Superior temporal gyrus (tissue), 1 donor: ENCODE measurements around the gene FOSL2.

Experiments
- DNase-seq: peaks from one replicate; pipeline ENCODE4 v3.0.0-alpha.2; 2016; ENCODE audit errors: extremely low spot score

The FOSL2 gene

DNA sequence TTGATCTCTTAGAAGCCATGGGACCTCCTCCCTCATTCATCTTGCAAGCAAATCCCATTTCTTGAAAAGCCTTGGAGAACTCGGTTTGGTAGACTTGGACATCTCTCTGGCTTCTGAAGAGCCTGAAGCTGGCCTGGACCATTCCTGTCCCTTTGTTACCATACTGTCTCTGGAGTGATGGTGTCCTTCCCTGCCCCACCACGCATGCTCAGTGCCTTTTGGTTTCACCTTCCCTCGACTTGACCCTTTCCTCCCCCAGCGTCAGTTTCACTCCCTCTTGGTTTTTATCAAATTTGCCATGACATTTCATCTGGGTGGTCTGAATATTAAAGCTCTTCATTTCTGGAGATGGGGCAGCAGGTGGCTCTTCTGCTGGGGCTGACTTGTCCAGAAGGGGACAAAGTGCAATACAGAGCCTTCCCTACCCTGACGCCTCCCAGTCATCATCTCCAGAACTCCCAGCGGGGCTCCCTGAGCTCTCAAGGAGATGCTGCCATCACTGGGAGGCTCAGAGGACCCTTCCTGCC is 20.0 kb downstream of the FOSL2 start:
- DNase-seq = no peak

DNA sequence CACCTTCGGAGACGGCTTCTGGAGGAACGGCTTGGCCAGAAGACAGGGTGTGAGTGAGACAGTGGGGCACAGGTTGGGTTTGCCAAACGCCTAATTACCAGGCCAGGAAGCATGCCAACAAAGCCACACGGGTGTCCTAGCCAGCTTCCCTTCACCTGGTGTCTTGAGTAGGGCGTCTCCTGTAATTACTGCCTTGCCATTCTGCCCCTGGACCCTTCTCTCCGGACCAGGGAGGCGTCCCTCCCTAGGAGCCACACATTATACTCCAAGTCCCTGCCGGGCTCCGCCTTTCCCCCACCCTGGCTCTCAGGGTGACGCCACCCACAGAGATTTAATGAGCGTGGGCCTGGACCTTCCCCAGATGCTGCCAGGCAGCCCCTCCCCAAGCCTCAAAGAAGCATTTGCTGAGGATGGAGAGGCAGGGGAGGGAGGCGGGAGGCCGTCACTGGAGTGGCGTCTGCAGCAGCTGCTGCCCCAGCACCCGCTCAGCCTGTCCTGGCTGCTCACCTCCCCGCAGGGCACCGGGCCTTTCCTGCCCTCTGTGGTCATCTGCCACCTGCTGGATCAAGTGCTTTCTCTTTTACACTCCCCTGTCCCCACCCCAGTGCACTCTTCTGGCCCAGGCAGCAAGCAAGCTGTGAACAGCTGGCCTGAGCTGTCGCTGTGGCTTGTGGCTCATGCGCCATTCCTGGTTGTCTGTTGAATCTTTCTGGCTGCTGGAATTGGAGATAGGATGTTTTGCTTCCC is 20.7 kb downstream of the FOSL2 start:
- DNase-seq = no peak

DNA sequence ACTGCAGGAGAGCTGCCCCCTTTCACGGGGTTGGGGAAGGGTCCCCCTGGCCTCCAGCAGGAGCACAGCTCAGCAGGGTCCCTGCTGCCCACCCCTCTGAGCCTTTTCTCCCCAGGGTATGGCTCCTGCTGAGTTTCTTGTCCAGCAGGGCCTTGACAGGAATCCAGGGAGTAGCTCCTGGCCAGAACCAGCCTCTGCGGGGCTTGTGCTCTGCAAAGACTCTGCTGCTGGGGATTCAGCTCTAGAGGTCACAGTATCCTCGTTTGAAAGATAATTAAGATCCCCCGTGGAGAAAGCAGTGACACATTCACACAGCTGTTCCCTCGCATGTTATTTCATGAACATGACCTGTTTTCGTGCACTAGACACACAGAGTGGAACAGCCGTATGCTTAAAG is 21.2 kb downstream of the FOSL2 start:
- no peak for DNase-seq

- DNase-seq = no peak
Measured at GRCh38 chr2:28414583-28414982, 21.9 kb downstream of the FOSL2 start.

DNA sequence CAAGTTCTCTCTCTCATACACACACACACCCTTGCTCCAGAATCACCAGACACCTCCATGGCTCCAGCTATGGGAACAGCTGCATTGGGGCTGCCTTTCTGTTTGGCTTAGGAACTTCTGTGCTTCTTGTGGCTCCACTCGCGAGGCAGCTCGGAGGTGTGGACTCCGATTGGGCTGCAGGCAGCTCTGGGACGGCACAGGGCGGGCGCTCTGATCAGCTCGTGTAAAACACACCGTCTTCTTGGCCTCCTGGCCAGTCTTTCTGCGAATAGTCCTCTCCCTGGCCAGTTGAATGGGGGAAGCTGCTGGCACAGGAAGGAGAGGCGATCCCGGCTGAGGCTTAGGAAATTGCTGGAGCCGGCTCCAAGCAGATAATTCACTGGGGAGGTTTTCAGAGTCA is 22.4 kb downstream of the FOSL2 start:
- DNase-seq = no peak

DNA sequence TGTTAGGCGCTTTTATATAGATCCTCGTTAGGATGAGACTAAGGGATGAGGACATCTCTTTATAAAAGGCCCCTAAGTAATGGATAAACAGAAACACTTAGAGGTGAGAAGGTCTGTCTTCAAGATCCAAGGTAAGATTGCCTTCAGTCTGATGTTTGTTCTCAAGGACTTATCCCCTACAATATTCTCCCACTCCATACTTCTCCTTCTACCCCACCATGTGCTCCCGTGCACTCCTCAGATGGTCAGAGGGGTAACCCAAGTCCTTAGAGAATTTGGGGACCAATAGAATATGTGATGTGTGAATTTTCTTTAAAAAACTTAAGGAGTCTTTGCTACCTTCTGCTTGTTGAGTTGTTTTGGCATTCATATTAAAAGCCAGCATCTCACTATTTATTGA is 23.1 kb downstream of the FOSL2 start:
- no peak for DNase-seq

DNA sequence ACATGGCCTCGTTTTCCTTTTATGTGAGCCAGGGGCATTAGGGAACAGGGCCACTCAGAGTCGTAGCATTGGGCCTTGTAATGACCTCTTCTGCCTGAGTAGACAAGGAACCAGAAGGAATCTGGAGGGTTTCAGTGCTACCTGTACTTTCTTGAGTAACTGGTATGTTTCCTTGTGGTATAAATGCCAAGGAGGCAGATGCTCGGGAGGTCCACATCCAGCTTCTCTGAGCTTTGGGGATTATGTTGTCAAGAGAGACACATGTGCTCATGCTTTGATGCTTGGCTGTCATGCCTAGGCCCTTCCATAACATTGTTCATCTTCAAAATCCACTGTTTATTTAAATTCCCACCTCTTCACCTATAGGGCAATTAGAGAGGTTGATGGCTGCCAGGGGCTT is 26.3 kb downstream of the FOSL2 start:
- no peak for DNase-seq

- no peak for DNase-seq
Measured at GRCh38 chr2:28419443-28420270, 27.0 kb downstream of the FOSL2 start.

DNA sequence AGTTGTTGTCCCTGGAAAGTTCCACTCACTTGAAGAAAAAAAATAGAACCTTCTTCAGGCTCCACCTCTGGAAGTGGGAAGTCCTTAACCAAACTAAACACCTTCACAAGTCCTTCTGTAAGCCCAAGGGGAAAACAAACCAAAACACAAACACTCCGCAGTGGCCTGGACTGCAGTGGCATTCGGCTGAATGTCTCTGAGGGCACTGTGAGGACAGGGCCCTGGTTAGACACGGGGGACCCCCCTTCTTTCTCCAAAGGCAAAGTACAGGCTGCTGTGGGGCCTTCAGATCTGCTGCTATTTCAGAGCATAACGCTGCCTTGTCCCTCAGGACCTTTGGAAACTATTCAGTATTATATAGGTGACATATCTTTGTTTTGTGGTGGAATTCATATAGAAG is 28.1 kb downstream of the FOSL2 start:
- no peak for DNase-seq

- DNase-seq = no peak
Measured at GRCh38 chr2:28422908-28423741, 30.5 kb downstream of the FOSL2 start.

GRCh38 chr2:28423856-28424605 is 31.4 kb downstream of the FOSL2 start:
- DNase-seq = no peak

DNA sequence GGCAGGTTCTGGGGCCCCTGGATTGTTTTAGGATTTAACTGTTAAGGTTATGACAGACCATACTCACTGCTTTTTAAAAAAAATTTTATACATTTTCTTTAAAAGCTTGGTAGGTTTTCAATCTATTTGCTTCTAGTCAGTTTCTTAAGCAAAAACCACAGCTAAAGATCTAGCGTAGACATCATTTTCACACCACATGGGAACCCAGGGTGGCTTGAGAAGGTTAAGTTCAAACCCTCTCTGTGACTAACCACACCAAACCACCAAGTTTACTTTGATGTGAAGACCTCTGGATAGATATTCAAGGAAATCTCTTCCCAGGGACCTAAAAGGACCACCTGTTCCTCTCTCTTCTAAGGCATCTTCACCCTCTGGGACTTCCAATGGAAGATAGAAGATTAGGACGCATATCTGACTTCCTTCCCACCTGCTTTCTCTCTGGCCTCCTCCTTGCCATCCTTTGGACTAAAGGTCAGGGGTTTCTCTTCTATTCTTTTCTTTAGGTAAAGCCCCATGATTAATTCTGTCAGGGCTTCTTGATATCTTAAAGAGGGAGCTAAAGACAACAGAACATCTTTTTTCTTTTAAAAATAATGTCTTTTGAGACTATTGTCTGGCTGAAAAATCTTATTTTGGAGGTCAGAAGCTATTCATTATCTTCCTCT is 32.3 kb downstream of the FOSL2 start:
- DNase-seq = no peak

DNA sequence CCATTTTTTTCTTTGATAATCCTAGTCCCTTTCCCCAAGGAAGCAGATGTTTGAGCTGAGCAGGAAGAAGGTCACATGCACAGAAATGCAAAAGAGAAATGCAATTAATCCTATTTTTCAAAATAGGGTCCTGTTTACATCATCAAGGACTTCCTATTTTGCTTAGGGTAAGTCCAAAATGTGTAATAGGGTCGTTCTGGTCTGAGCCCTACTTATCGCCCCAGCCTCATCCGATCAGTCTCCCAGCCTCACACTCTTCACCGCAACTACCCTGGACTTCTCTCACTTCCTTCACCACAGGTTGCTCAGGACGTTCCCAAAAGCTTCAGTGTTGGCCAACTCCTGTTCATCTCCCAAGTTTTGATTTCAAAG is 32.8 kb downstream of the FOSL2 start:
- no peak for DNase-seq

DNA sequence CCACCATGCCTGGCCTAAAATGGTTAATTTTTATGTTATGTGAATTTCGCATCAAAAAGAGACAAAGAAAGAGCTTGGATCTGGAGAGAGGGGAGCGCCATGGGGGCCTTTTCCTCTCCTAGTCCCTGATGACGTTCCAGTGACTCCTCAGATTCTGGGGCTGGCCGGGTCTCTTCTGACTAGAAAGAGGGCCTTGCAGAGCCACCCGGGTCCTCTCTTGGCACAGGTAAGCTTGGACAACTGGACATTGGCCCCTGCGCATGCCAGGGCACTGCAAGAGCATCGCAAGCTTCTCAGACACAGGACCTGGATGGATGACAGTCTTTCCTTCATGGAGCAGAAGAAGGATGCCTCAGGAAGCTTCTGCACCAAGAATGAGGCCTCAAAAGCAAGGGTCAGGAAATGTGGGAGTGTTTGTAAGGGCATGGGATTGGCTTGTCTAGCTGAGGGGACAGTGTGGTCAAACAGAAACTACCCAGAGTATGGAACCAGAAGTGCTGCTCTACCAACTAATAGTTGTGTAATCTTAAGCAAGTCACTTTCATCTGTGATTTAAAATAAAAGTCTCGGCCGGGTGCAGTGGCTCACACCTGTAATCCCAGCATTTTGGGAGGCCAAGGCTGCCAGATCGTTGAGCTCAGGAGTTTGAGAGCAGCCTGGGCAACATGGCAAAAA is 35.2 kb downstream of the FOSL2 start:
- DNase-seq = no peak

- no peak for DNase-seq
Measured at GRCh38 chr2:28428486-28428885, 35.8 kb downstream of the FOSL2 start.

- no peak for DNase-seq
Measured at GRCh38 chr2:28429636-28430376, 37.1 kb downstream of the FOSL2 start.

- DNase-seq = no peak
Measured at GRCh38 chr2:28430377-28430765, 37.7 kb downstream of the FOSL2 start.

DNA sequence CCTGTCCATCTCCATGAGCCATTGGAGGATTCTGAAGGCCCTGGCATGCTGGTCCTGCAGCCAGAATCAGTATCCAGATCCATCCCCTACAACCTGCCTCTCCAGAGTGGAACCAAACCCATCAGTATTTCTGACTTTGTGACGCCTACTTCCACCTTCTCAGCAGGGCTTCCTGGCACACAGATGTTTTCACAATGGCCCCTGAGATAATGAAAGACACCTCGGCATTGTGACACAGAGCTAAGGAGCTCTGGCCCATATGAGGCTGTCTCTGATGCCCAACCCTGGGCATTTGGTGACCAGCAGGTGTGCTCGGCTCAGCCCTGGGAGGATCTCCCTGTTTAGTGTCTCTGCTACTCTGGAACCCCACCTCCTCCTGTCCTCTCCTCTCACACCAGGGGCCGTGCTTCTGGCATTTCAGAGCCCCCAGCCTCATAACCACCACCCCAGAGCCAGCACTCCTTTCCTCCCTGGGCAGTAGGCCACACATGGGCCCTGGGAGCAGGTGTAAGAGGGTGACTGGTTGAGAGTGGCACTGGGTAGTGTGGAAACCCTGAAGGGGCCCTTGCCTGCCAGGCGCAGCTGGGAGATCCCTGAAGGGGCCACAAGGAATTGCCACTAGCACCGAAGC is 38.2 kb downstream of the FOSL2 start:
- no peak for DNase-seq

- DNase-seq = no peak
Measured at GRCh38 chr2:28431741-28432140, 39.1 kb downstream of the FOSL2 start.
